C4-2B (cell line): Measurements from ENCODE around the gene NFIC.

ENCODE experiments used
- ZFX ChIP-seq: fragments of 450-650 bp; IDR thresholded peaks from 2 replicates; pipeline ENCODE4 v1.6.1; 2017
- TF ChIP-seq, protein P1 (sequence below): fragments of 450-650 bp; conservative IDR thresholded peaks from 2 replicates; pipeline ENCODE4 v1.5.1; 2017; ENCODE audit warnings: mild to moderate bottlenecking

DNA sequence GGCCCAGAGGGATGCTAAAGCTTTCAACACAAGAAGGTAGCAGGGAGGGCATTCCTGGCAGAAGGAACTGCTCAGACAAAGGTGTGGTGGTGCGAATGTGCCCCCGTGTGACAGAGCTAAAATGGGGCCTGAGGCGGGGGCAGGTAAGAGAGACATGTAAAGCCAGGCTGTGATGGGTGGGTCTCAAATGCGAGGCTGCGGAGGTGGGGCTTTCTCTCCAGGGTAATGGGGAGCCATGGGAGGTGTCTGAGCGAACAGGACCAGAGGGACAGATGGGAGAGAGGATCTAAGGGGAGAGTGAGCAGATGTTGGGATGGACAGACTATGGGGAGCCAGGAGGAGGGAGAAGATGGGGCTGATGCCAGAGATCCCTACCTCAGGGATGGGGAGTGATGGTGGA is 44.7 kb upstream of the NFIC start:
- TF ChIP-seq, protein P1, sequence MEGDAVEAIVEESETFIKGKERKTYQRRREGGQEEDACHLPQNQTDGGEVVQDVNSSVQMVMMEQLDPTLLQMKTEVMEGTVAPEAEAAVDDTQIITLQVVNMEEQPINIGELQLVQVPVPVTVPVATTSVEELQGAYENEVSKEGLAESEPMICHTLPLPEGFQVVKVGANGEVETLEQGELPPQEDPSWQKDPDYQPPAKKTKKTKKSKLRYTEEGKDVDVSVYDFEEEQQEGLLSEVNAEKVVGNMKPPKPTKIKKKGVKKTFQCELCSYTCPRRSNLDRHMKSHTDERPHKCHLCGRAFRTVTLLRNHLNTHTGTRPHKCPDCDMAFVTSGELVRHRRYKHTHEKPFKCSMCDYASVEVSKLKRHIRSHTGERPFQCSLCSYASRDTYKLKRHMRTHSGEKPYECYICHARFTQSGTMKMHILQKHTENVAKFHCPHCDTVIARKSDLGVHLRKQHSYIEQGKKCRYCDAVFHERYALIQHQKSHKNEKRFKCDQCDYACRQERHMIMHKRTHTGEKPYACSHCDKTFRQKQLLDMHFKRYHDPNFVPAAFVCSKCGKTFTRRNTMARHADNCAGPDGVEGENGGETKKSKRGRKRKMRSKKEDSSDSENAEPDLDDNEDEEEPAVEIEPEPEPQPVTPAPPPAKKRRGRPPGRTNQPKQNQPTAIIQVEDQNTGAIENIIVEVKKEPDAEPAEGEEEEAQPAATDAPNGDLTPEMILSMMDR, result no peak
- TF ChIP-seq ZFX, result no peak
